Left lung (tissue), 14 donors: ENCODE results near the gene FOXC2. TPM values are rescaled to one million over a fixed set of nuclear protein-coding genes. Genes with fewer than 3 reads are reported as not detected.

Experiments
- ATAC-seq: fragments of 200-7000 bp; cut with Tn5 transposase; one replicate; pipeline ENCODE4 v1.9.1; 2020; ENCODE audit warnings: moderate library complexity
- DNase-seq, 4 donors: peaks; one replicate each; pipeline ENCODE4 v3.0.0-alpha.2; 2013 to 2020
- H3K27ac ChIP-seq, 2 donors: fragments of 200-600 bp; sonication (generic) in 1 of 2; one replicate each; pipeline versions ENCODE4 v1.5.0 to v1.8.0; 2020 to 2021
- H3K27me3 ChIP-seq, 2 donors: fragments of 200-600 bp; sonication (generic) in 1 of 2; one replicate each; pipeline versions ENCODE4 v1.5.0 to v1.8.0; 2020 to 2021
- H3K36me3 ChIP-seq, 2 donors: fragments of 200-600 bp; sonication (generic) in 1 of 2; one replicate each; pipeline versions ENCODE4 v1.5.0 to v1.8.0; 2020 to 2021
- H3K4me1 ChIP-seq, 2 donors: fragments of 200-600 bp; one replicate each; pipeline ENCODE4 v1.8.0; 2021
- H3K4me3 ChIP-seq, 2 donors: fragments of 200-600 bp; sonication (generic) in 1 of 2; one replicate each; pipeline versions ENCODE4 v1.5.0 to v1.8.0; 2020 to 2021; ENCODE audit warnings: mild to moderate bottlenecking in 1 of 2
- H3K9me3 ChIP-seq, 2 donors: fragments of 200-600 bp; sonication (generic) in 1 of 2; one replicate each; pipeline versions ENCODE4 v1.5.0 to v1.8.0; 2020 to 2021
- intact Hi-C, 2 donors: fragments of 100-400 bp; cut with DNase I; formaldehyde crosslinking; loops; one replicate each; pipeline versions ENCODE4 v1.11.2 to v1.14.2; 2022
- long read RNA-seq, 12 donors: library from polyadenylated mRNA in 2 of 12; unstranded in 2 of 12; transcript quantifications; one replicate each; pipeline ENCODE4 v2.0.0 and lab custom pipeline, GENCODE V29; 2019 to 2026
- polyA plus RNA-seq, 6 donors: library from polyadenylated mRNA; unstranded; fragments of 120-200 nt; gene quantifications; one replicate each; pipeline ENCODE4 v1.2.1, GENCODE V29; 2013; ENCODE audit not compliant: insufficient read length in 6 of 6
- total RNA-seq, 2 donors: library from RNA; stranded (reverse); fragmentation: NEBNext Ultra II Directional; extraction: Animal tissue kit (Norgen Biotek cat#: 25700); gene quantifications; one replicate each; pipeline ENCODE4 v1.2.1, GENCODE V29; 2021
- TF ChIP-seq, protein P1 (sequence below), 2 donors: fragments of 200-600 bp; sonication (generic) in 1 of 2; IDR thresholded peaks; one replicate each; pipeline versions ENCODE4 v1.5.0 to v1.8.0; 2021; ENCODE audit warnings: antibody characterized with exemption in 2 of 2
- donor health status: DM: no; HTN: yes; CAD: no.
- donor health status: DM: no; HTN: no; CAD: no.

FOXC2 gene
- total RNA-seq (1 to 10 TPM in 1 of 2 donors, under 1 TPM in 1; 0.41 to 2.0 TPM), polyA plus RNA-seq (1 to 10 TPM in 3 of 6 donors, under 1 TPM in 3; 0.59 to 1.5 (median 0.93) TPM)
- long read RNA-seq, donor 1, partial matches to known transcripts: 0 of 1 reads
- long read RNA-seq, donor 1, other reads (novel, unspliced or antisense): 0 of 1 reads
- long read RNA-seq, donor 2: 0 reads
- long read RNA-seq, donor 3, partial matches to known transcripts: 0 of 2 reads
- long read RNA-seq, donor 3, other reads (novel, unspliced or antisense): 0 of 2 reads
- long read RNA-seq, donor 4: 0 reads
- long read RNA-seq, donor 5: 0 reads
- long read RNA-seq, donor 6, partial matches to known transcripts: 0 of 1 reads
- long read RNA-seq, donor 6, other reads (novel, unspliced or antisense): 0 of 1 reads
- long read RNA-seq, donor 7: 0 reads
- long read RNA-seq, donor 8, partial matches to known transcripts: 0 of 3 reads
- long read RNA-seq, donor 8, other reads (novel, unspliced or antisense): 0 of 3 reads
- long read RNA-seq, donor 9: 0 reads
- long read RNA-seq, donor 10: 0 reads
- long read RNA-seq, donor 11: 0 reads
- long read RNA-seq, donor 12, partial matches to known transcripts: 0 of 1 reads
- long read RNA-seq, donor 12, other reads (novel, unspliced or antisense): 0 of 1 reads

DNA sequence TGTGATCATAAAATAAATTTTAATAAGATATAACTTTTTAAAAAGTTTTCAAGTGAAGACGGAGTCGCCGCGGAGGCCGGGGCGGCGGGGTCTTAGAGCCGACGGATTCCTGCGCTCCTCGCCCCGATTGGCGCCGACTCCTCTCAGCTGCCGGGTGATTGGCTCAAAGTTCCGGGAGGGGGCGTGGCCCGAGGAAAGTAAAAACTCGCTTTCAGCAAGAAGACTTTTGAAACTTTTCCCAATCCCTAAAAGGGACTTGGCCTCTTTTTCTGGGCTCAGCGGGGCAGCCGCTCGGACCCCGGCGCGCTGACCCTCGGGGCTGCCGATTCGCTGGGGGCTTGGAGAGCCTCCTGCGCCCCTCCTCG is at the start of gene FOXC2:
TSS of gene FOXC2 (plus strand) at position 229 of the 365 bp plus-strand sequence. CDS start 507 bp downstream, outside the sequence.
- TF ChIP-seq, protein P1, sequence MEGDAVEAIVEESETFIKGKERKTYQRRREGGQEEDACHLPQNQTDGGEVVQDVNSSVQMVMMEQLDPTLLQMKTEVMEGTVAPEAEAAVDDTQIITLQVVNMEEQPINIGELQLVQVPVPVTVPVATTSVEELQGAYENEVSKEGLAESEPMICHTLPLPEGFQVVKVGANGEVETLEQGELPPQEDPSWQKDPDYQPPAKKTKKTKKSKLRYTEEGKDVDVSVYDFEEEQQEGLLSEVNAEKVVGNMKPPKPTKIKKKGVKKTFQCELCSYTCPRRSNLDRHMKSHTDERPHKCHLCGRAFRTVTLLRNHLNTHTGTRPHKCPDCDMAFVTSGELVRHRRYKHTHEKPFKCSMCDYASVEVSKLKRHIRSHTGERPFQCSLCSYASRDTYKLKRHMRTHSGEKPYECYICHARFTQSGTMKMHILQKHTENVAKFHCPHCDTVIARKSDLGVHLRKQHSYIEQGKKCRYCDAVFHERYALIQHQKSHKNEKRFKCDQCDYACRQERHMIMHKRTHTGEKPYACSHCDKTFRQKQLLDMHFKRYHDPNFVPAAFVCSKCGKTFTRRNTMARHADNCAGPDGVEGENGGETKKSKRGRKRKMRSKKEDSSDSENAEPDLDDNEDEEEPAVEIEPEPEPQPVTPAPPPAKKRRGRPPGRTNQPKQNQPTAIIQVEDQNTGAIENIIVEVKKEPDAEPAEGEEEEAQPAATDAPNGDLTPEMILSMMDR (IDR thresholded peaks at IDR 0.05): no peak
- Histone ChIP-seq H3K27ac (no peak within 1 kb of the TSS), H3K9me3 (no peaks in the 10 kb centered on the region), H3K4me3 (no peak within 1 kb of the TSS), H3K27me3 (peaks cover 79 to 100% of the 10 kb centered on the region in 2 donors), H3K36me3 (no peaks in the 10 kb centered on the region), H3K4me1 (peaks cover 0 to 30% of the 10 kb centered on the region in 2 donors)
- ATAC-seq: peak; percentile 46
- intact Hi-C loops: no loop called here
- DNase-seq: peak; percentile 65 to 93 (median 84)

DNA sequence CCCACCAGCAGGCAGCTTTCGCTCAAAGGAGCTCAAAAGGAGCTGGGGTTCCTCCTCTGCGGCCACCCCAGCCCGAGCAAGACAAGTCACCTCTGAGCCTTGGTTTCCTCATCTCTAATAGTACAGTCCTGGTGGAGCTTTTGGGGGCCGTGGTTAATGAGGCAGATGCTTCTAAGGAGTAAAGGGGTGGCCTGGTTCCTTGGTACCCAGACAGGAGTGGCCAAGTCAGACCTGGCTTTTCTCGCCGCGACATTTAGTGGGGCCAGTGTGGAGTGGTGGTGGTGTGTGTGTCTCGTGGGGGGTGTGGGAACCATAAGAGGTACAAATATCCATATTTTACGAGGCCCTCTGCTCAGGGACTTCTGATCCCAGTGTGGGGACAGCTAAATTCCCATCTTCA is 49.6 kb upstream of the FOXC2 start:
- peak overlapping the region in 1 of 2 donors; percentile 54 for H3K4me3 ChIP-seq
- H3K9me3 ChIP-seq: no peaks in the 10 kb centered on the region
- peaks cover 7 to 15% of the 10 kb centered on the region in 2 donors for H3K4me1 ChIP-seq
- TF ChIP-seq, protein P1 (IDR thresholded peaks at IDR 0.05): no peak
- no peak for DNase-seq
- no peaks in the 10 kb centered on the region for H3K36me3 ChIP-seq
- ATAC-seq: no peak
- intact Hi-C loops: loop anchor here (5.0 to 10.0 kb wide), 4 partner anchors 175 to 445 kb away; no protein-coding TSS in a partner anchor
- H3K27ac ChIP-seq: peak overlapping the region; percentile 83 to 96
- peaks cover 48 to 100% of the 10 kb centered on the region in 2 donors for H3K27me3 ChIP-seq

DNA sequence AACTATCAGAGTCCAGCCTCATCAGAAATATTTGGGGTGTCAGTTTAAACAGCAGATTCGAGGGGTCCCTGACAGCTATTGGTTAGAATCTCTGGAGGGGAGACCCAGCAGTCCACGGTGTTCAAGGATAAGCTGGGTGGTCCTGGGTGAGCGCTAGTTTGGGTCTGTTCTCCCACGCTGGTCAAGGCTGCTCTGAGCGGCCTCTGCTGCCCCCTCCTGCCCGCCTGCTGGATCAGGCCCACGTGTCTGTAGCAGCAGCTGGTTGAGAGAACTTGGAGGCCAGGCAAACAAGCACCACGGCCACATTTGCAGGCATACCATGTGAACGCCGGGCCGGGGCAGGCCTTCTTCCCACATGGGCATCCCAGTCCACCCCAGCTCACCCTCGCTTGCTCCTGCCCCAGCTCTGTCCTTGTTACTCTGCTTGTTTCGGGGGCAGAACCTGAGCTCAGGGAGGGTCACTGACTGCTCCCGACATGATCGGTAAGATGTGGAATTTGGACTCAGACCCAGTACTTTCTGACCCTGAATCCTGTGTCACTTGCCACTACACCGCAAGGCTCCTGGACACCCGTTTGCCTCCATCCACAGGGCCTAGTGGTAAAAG is 48.9 kb upstream of the FOXC2 start:
- Histone ChIP-seq H3K9me3 (no peaks in the 10 kb centered on the region), H3K36me3 (no peaks in the 10 kb centered on the region), H3K27me3 (peaks cover 40 to 97% of the 10 kb centered on the region in 2 donors), H3K4me1 (peaks cover 7 to 15% of the 10 kb centered on the region in 2 donors), H3K4me3 (no peak overlapping the region), H3K27ac (peak overlapping the region; percentile 83 to 96)
- intact Hi-C loops: loop anchor here (5.0 to 10.0 kb wide), 4 partner anchors 175 to 445 kb away; no protein-coding TSS in a partner anchor
- ATAC-seq (peak; percentile 73), DNase-seq (peak in 3 of 4 donors; percentile 57 to 87 (median 71))
- TF ChIP-seq, protein P1 (IDR thresholded peaks at IDR 0.05): peak; percentile 36 to 54

DNA sequence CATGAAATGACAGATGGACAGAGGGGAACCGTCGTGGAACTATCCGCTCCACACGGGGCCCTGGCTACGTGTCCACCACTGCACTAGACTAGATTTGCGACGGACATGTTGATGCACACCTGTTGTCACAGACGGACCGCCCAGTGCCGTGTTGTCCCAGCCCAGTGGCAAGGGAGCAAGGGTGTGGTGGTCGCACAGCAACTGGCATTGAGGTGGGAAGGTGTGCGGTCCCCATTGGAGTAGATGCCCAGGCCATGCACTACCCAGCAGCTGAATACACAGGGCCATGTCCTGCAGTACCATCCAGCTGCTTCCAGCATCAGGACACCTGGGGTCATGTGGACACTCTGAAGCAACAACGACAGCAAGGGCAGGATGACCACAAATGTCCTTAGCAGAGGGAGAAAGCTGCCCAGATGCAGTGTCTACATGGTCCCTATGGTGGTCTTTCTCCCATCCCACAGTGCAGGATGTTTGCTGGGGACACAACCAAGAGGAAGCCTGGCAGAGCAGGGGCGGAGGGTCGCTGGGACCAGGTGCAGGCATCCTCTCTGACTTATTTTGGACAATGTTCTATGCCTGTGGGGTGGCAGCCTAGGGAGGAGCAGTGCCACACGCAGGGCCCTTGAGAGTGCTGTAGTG is 47.5 kb upstream of the FOXC2 start:
- Histone ChIP-seq H3K27ac (no peak overlapping the region), H3K36me3 (no peaks in the 10 kb centered on the region), H3K27me3 (peaks cover 34 to 90% of the 10 kb centered on the region in 2 donors), H3K4me3 (no peak overlapping the region), H3K9me3 (no peaks in the 10 kb centered on the region), H3K4me1 (peaks cover 7 to 15% of the 10 kb centered on the region in 2 donors)
- ATAC-seq (no peak), DNase-seq (no peak)
- TF ChIP-seq, protein P1 (IDR thresholded peaks at IDR 0.05): no peak
- intact Hi-C loops: loop anchor here (5.0 to 10.0 kb wide), 4 partner anchors 177 to 447 kb away; no protein-coding TSS in a partner anchor
